ENCODE measurements around the gene KLK3. TPM values are rescaled to one million over a fixed set of nuclear protein-coding genes. Genes with fewer than 3 reads are reported as not detected.

The KLK3 gene
- total RNA-seq, 3 donors from 2014 or later (not counting 1 experiment from before 2014, with no cell fraction given) = not detected

DNA sequence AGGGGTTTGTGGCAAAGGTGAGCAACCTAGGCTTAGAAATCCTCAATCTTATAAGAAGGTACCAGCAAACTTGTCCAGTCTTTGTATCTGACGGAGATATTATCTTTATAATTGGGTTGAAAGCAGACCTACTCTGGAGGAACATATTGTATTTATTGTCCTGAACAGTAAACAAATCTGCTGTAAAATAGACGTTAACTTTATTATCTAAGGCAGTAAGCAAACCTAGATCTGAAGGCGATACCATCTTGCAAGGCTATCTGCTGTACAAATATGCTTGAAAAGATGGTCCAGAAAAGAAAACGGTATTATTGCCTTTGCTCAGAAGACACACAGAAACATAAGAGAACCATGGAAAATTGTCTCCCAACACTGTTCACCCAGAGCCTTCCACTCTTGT lies 14.8 kb downstream of the KLK3 start:
- Mint-ChIP-seq H3K36me3 (no peaks in the 10 kb centered on the region), H3K4me1 (no peaks in the 10 kb centered on the region), H3K9me3 (no peaks in the 10 kb centered on the region), H3K27me3 (ENCODE audit: low read depth in 2 of 2) (peaks cover 17 to 60% of the 10 kb centered on the region in 2 donors), H3K27ac (no peak overlapping the region), H3K4me3 (no peak overlapping the region)
- WGBS (ENCODE audit: insufficient coverage) = 93% methylated on average over 3 of the region's 4 CpGs
- DNase-seq (no peak), ATAC-seq (no peak)
- no peak overlapping the region for H3K4me3 ChIP-seq (ENCODE audit: low read length)
- H3K27me3 ChIP-seq (ENCODE audit: control insufficient read depth, insufficient read depth, low read length) = no peaks in the 10 kb centered on the region
- no peaks in the 10 kb centered on the region for H3K4me1 ChIP-seq (ENCODE audit: control insufficient read depth, insufficient read depth, low read length)
- TF ChIP-seq, protein P1, sequence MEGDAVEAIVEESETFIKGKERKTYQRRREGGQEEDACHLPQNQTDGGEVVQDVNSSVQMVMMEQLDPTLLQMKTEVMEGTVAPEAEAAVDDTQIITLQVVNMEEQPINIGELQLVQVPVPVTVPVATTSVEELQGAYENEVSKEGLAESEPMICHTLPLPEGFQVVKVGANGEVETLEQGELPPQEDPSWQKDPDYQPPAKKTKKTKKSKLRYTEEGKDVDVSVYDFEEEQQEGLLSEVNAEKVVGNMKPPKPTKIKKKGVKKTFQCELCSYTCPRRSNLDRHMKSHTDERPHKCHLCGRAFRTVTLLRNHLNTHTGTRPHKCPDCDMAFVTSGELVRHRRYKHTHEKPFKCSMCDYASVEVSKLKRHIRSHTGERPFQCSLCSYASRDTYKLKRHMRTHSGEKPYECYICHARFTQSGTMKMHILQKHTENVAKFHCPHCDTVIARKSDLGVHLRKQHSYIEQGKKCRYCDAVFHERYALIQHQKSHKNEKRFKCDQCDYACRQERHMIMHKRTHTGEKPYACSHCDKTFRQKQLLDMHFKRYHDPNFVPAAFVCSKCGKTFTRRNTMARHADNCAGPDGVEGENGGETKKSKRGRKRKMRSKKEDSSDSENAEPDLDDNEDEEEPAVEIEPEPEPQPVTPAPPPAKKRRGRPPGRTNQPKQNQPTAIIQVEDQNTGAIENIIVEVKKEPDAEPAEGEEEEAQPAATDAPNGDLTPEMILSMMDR (IDR thresholded peaks at IDR 0.05) = no peak
- H3K36me3 ChIP-seq (ENCODE audit: control insufficient read depth, insufficient read depth, low read length) = no peaks in the 10 kb centered on the region
- H3K9me3 ChIP-seq (ENCODE audit: control insufficient read depth, insufficient read depth, low read length) = no peaks in the 10 kb centered on the region
- no peak overlapping the region for H3K27ac ChIP-seq (ENCODE audit: low read length)
- intact Hi-C loops (cut with micrococcal nuclease) = no loop called here

GRCh38 chr19:50870417-50871089 lies 15.8 kb downstream of the KLK3 start:
- DNase-seq = no peak
- H3K9me3 ChIP-seq (ENCODE audit: control insufficient read depth, insufficient read depth, low read length) = no peaks in the 10 kb centered on the region
- intact Hi-C loops (cut with micrococcal nuclease) = no loop called here
- ATAC-seq = no peak
- Mint-ChIP-seq H3K27ac (no peak overlapping the region), H3K4me1 (no peaks in the 10 kb centered on the region), H3K4me3 (no peak overlapping the region), H3K9me3 (no peaks in the 10 kb centered on the region), H3K36me3 (no peaks in the 10 kb centered on the region), H3K27me3 (ENCODE audit: low read depth in 2 of 2) (peaks cover 17 to 54% of the 10 kb centered on the region in 2 donors)
- H3K4me1 ChIP-seq (ENCODE audit: control insufficient read depth, insufficient read depth, low read length) = no peaks in the 10 kb centered on the region
- H3K27me3 ChIP-seq (ENCODE audit: control insufficient read depth, insufficient read depth, low read length) = no peaks in the 10 kb centered on the region
- no peaks in the 10 kb centered on the region for H3K36me3 ChIP-seq (ENCODE audit: control insufficient read depth, insufficient read depth, low read length)
- no peak overlapping the region for H3K27ac ChIP-seq (ENCODE audit: low read length)
- no peak overlapping the region for H3K4me3 ChIP-seq (ENCODE audit: low read length)
- WGBS (ENCODE audit: insufficient coverage) = 66% methylated on average over 25 of the region's 26 CpGs
- TF ChIP-seq, protein P1 (IDR thresholded peaks at IDR 0.05) = no peak

- no peak for ATAC-seq
- H3K36me3 ChIP-seq (ENCODE audit: control insufficient read depth, insufficient read depth, low read length) = no peaks in the 10 kb centered on the region
- peaks cover 15 to 34% of the 10 kb centered on the region in 2 donors for H3K27me3 Mint-ChIP-seq (ENCODE audit: low read depth in 2 of 2)
- DNase-seq = no peak
- H3K27ac Mint-ChIP-seq = no peak within 1 kb of the TSS
- no peak within 1 kb of the TSS for H3K4me3 ChIP-seq (ENCODE audit: low read length)
- no peaks in the 10 kb centered on the region for H3K4me1 ChIP-seq (ENCODE audit: control insufficient read depth, insufficient read depth, low read length)
- no peak within 1 kb of the TSS for H3K27ac ChIP-seq (ENCODE audit: low read length)
- no peaks in the 10 kb centered on the region for H3K9me3 Mint-ChIP-seq
- no peaks in the 10 kb centered on the region for H3K4me1 Mint-ChIP-seq
- H3K27me3 ChIP-seq (ENCODE audit: control insufficient read depth, insufficient read depth, low read length) = peaks cover 2% of the 10 kb centered on the region
- no peaks in the 10 kb centered on the region for H3K9me3 ChIP-seq (ENCODE audit: control insufficient read depth, insufficient read depth, low read length)
- no peaks in the 10 kb centered on the region for H3K36me3 Mint-ChIP-seq
- TF ChIP-seq, protein P1 (IDR thresholded peaks at IDR 0.05) = no peak
- 100% methylated on average over 1 of the region's 3 CpGs for WGBS (ENCODE audit: insufficient coverage)
- intact Hi-C loops (cut with micrococcal nuclease) = no loop called here
- H3K4me3 Mint-ChIP-seq = no peak within 1 kb of the TSS
Observed at GRCh38 chr19:50873056-50873455, 18.3 kb downstream of the KLK3 start, which contains the start of gene KLK2. TSS of gene KLK2 (plus strand) at chr19:50873439. CDS start at chr19:50873474, 35 bp downstream.

DNA sequence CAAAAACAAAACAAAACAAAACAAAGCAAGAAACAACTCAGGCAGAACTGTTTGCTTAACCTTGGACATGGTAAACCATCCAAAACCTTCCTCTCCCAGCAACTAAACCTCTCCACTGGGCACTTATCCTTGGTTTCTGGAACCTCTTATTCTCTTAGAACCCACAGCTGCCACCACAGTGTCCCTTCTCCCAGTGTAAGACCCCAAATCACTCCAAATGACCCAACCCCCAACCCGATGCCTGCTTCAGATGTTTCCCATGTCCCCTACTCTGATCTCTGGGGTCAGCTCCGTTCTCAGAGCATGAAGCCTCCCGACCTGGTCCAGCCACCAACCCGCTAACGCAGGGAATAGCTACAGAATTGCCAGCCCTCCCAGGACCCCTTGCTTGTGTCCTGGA lies 19.5 kb downstream of the KLK3 start:
- Histone ChIP-seq H3K36me3 (ENCODE audit: control insufficient read depth, insufficient read depth, low read length) (no peaks in the 10 kb centered on the region), H3K4me1 (ENCODE audit: control insufficient read depth, insufficient read depth, low read length) (no peaks in the 10 kb centered on the region), H3K4me3 (ENCODE audit: low read length) (no peak overlapping the region), H3K27me3 (ENCODE audit: control insufficient read depth, insufficient read depth, low read length) (peaks cover 3% of the 10 kb centered on the region), H3K9me3 (ENCODE audit: control insufficient read depth, insufficient read depth, low read length) (no peaks in the 10 kb centered on the region), H3K27ac (ENCODE audit: low read length) (no peak overlapping the region)
- intact Hi-C loops (cut with micrococcal nuclease) = no loop called here
- ATAC-seq = no peak
- no peak overlapping the region for H3K4me3 Mint-ChIP-seq
- no peaks in the 10 kb centered on the region for H3K4me1 Mint-ChIP-seq
- no peaks in the 10 kb centered on the region for H3K36me3 Mint-ChIP-seq
- no peak overlapping the region for H3K27ac Mint-ChIP-seq
- TF ChIP-seq, protein P1 (IDR thresholded peaks at IDR 0.05) = no peak
- no peaks in the 10 kb centered on the region for H3K9me3 Mint-ChIP-seq
- peaks cover 15 to 22% of the 10 kb centered on the region in 2 donors for H3K27me3 Mint-ChIP-seq (ENCODE audit: low read depth in 2 of 2)
- DNase-seq = no peak
- 73% methylated on average over 5 of the region's 5 CpGs for WGBS (ENCODE audit: insufficient coverage)

Data from natural killer cell (primary cell).